MCF 10A (cell line): ENCODE data around the gene FAM20B. TPM values are rescaled to one million over a fixed set of nuclear protein-coding genes. Genes with fewer than 3 reads are reported as not detected.

ENCODE experiments used
- BruUV-seq: library from RNA; stranded (reverse); fragments of 400-500 nt; replicated peaks from 2 replicates; lab custom pipeline; 2021; lab: Mats Ljungman, UMichigan
- CTCF ChIA-PET: fragments of 300-600 bp; sonication (Branson Sonifier 250); formaldehyde crosslinking; extraction: SDS; loops from one replicate; lab custom pipeline; 2021; ENCODE audit warnings: antibody characterized with exemption, inconsistent platforms; lab: Yijun Ruan, JAX
- POLR2A ChIA-PET: fragments of 300-600, 350-650 bp; sonication (Branson Sonifier 250); formaldehyde crosslinking; extraction: SDS; loops from one replicate; lab custom pipeline; 2020; ENCODE audit warnings: antibody characterized with exemption, inconsistent platforms; lab: Yijun Ruan, JAX
- DNase-seq: peaks from one replicate; pipeline ENCODE4 v3.0.0-alpha.2; 2018; ENCODE audit not compliant: unreplicated experiment
- H3K27ac Mint-ChIP-seq: one replicate; pipeline ENCODE4 v1.8.0; 2022; ENCODE audit warnings: mild to moderate bottlenecking, low read depth, mixed read lengths; ENCODE audit not compliant: unreplicated experiment
- H3K27me3 Mint-ChIP-seq: one replicate; pipeline ENCODE4 v1.8.0; 2022; ENCODE audit warnings: mixed read lengths; ENCODE audit not compliant: insufficient read depth, unreplicated experiment
- H3K36me3 Mint-ChIP-seq: one replicate; pipeline ENCODE4 v1.8.0; 2022; ENCODE audit warnings: mild to moderate bottlenecking, moderate library complexity, mixed read lengths; ENCODE audit not compliant: insufficient read depth, unreplicated experiment
- H3K4me1 Mint-ChIP-seq: one replicate; pipeline ENCODE4 v1.8.0; 2022; ENCODE audit warnings: mixed read lengths; ENCODE audit not compliant: insufficient read depth, unreplicated experiment
- H3K4me3 Mint-ChIP-seq: one replicate; pipeline ENCODE4 v1.8.0; 2022; ENCODE audit warnings: mild to moderate bottlenecking, moderate library complexity, mixed read lengths; ENCODE audit not compliant: unreplicated experiment
- H3K9me3 Mint-ChIP-seq: one replicate; pipeline ENCODE4 v1.8.0; 2022; ENCODE audit warnings: mixed read lengths; ENCODE audit not compliant: unreplicated experiment
- intact Hi-C: fragments of 100-400 bp; cut with micrococcal nuclease; formaldehyde crosslinking; loops from 2 replicates; pipeline ENCODE4 v1.14.1; 2022
- total RNA-seq: library from RNA; stranded (reverse); gene quantifications from 2 replicates; pipeline ENCODE4 v1.2.3, GENCODE V29; 2022
- TF ChIP-seq, protein P1 (sequence below): fragments of 200-600 bp; IDR thresholded peaks from one replicate; pipeline ENCODE4 v1.8.0; 2022; ENCODE audit warnings: antibody characterized with exemption, mild to moderate bottlenecking; ENCODE audit not compliant: unreplicated experiment

Gene FAM20B
- total RNA-seq, 1 experiment from 2014 or later, result 45.0 TPM

DNA sequence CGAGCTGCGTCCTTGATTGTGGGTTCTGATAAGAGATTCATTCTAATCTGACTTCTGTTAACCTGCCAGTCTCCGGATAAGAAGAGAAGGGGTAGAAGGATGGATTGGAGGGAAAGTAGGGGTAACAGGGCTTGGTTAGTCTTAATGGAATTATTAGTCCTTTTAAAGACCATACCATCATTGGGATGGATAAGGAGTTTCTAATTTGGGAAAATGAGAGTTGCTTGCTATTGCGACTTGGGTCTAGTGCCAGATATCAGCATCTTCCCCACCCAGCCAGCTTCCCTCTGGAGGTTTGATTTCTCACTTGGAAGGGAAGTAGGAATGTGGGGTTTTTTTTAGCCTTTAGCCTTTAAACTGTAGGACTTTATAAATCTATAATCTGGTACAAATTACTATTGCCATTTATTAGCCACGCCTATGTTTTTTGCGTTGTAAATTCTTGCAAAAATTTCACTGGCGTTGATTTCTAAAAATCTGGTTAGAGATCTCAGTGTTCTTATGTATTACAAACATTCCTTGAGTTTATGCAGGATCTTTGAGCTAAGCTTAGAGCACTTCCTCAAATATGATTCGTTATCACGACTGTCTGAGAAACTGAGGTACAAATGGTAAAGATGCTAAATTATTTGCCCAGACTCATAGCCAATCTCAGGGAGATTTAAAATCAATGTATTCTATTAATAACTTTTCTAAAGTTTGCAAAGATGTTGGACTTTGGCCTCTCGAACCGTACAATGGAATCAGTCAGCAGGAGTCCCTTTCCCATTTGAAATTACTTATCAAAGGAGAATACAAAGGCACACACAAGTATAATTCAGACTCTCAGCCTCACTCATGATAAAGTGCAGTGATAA, 1.3 kb downstream of the FAM20B start:
- Mint-ChIP-seq H3K4me3 (peak overlapping the region; percentile 77), H3K36me3 (no peaks in the 10 kb centered on the region), H3K4me1 (peaks cover 43% of the 10 kb centered on the region), H3K27ac (peak overlapping the region; percentile 68), H3K27me3 (no peaks in the 10 kb centered on the region), H3K9me3 (no peaks in the 10 kb centered on the region)
- intact Hi-C loops, result no loop called here
- TF ChIP-seq, protein P1, sequence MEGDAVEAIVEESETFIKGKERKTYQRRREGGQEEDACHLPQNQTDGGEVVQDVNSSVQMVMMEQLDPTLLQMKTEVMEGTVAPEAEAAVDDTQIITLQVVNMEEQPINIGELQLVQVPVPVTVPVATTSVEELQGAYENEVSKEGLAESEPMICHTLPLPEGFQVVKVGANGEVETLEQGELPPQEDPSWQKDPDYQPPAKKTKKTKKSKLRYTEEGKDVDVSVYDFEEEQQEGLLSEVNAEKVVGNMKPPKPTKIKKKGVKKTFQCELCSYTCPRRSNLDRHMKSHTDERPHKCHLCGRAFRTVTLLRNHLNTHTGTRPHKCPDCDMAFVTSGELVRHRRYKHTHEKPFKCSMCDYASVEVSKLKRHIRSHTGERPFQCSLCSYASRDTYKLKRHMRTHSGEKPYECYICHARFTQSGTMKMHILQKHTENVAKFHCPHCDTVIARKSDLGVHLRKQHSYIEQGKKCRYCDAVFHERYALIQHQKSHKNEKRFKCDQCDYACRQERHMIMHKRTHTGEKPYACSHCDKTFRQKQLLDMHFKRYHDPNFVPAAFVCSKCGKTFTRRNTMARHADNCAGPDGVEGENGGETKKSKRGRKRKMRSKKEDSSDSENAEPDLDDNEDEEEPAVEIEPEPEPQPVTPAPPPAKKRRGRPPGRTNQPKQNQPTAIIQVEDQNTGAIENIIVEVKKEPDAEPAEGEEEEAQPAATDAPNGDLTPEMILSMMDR, result no peak
- POLR2A ChIA-PET, result interaction anchor here (0.5 to 6.8 kb wide), 16 partner anchors 9 to 834 kb away, joined by 3 to 59 read pairs (median 4); partner anchors contain the start of gene TOR3A
- peak; percentile 23 for DNase-seq
- TSS peak; percentile 58 for BruUV-seq
- CTCF ChIA-PET, result interaction anchor here (0.6 to 3.5 kb wide), 6 partner anchors 24 to 848 kb away, joined by 3 to 21 read pairs (median 3); partner anchors contain the start of gene RALGPS2

DNA sequence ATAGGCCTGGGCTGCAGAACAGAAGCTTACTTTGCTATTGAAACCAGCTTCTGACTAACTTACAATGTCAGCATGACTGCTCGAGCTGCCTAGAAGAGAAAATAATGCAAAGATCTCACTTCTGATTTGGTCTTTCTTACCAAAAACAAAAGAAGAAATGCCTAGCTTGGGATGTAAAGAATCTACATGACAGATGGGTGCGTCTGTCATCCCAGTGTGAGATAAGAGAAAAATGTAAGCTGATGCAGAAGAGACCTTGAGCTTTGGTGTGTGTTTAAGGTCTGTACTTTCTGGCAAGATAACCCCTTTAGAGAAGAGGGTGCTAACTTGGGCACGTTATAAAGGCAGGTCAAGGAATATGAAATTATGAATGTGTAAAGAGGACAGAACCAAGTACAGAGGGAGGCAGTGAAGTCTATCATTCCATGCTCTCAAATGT, 3.6 kb downstream of the FAM20B start:
- CTCF ChIA-PET, result interaction anchor here (0.5 to 3.5 kb wide), 12 partner anchors 12 to 1061 kb away, joined by 3 to 21 read pairs (median 4); no protein-coding TSS in a partner anchor
- BruUV-seq, result no TSS peak
- TF ChIP-seq, protein P1, result no peak
- no peak for DNase-seq
- no peaks in the 10 kb centered on the region for H3K27me3 Mint-ChIP-seq
- no peaks in the 10 kb centered on the region for H3K36me3 Mint-ChIP-seq
- peaks cover 56% of the 10 kb centered on the region for H3K4me1 Mint-ChIP-seq
- intact Hi-C loops, result no loop called here
- no peak overlapping the region for H3K4me3 Mint-ChIP-seq
- H3K27ac Mint-ChIP-seq, result no peak overlapping the region
- POLR2A ChIA-PET, result interaction anchor here (0.8 to 6.8 kb wide), 7 partner anchors 9 to 52 kb away, joined by 3 to 59 read pairs (median 4); no protein-coding TSS in a partner anchor
- no peaks in the 10 kb centered on the region for H3K9me3 Mint-ChIP-seq

GRCh38 chr1:179030130-179030529, 4.4 kb downstream of the FAM20B start:
- no peak for DNase-seq
- H3K4me1 Mint-ChIP-seq, result peaks cover 64% of the 10 kb centered on the region
- intact Hi-C loops, result no loop called here
- TF ChIP-seq, protein P1, result no peak
- ChIA-PET CTCF (interaction anchor here (1.2 kb wide), 1 partner anchor 13 kb away, joined by 5 read pairs; no protein-coding TSS in a partner anchor), POLR2A (interaction anchor here (0.8 to 6.8 kb wide), 6 partner anchors 8 to 51 kb away, joined by 3 to 59 read pairs (median 5); no protein-coding TSS in a partner anchor)
- no peaks in the 10 kb centered on the region for H3K9me3 Mint-ChIP-seq
- H3K36me3 Mint-ChIP-seq, result no peaks in the 10 kb centered on the region
- H3K27me3 Mint-ChIP-seq, result no peaks in the 10 kb centered on the region
- H3K27ac Mint-ChIP-seq, result no peak overlapping the region
- H3K4me3 Mint-ChIP-seq, result no peak overlapping the region
- no TSS peak for BruUV-seq

DNA sequence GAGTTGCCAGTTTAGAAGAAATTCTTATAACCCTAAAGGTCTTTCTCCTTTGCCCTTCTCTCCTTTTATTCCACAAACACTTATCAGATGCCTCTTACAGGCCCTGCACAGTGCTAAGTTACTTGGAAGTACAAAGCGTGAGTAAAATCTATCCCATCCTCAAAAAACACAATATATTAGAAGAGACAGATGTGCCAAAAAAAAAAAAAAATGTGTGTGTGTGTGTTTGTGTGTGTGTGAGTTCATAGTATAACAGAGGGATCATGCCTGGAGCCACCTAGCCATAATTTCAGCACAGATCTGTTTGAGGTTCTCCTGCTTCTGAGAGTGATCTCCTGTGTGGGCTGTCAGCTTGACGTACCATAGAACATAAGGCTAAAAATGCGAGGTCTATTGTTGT, 5.0 kb downstream of the FAM20B start:
- peaks cover 64% of the 10 kb centered on the region for H3K4me1 Mint-ChIP-seq
- CTCF ChIA-PET, result interaction anchor here (0.9 to 1.0 kb wide), 2 partner anchors 27 to 529 kb away, joined by 3 read pairs; no protein-coding TSS in a partner anchor
- no peak for DNase-seq
- H3K9me3 Mint-ChIP-seq, result no peaks in the 10 kb centered on the region
- POLR2A ChIA-PET, result interaction anchor here (6.8 kb wide), 1 partner anchor 13 kb away, joined by 59 read pairs; no protein-coding TSS in a partner anchor
- H3K27ac Mint-ChIP-seq, result no peak overlapping the region
- H3K4me3 Mint-ChIP-seq, result no peak overlapping the region
- H3K27me3 Mint-ChIP-seq, result no peaks in the 10 kb centered on the region
- H3K36me3 Mint-ChIP-seq, result no peaks in the 10 kb centered on the region
- no TSS peak for BruUV-seq
- intact Hi-C loops, result no loop called here
- TF ChIP-seq, protein P1, result no peak
